ENCODE data around the gene NFIX. TPM values are rescaled to one million over a fixed set of nuclear protein-coding genes. Genes with fewer than 3 reads are reported as not detected.
"Not testable (repeated sequence)": the region's sequence is repeated elsewhere in the genome, so short reads cannot be mapped to it uniquely, and the experiment has no call there.

The NFIX gene
- total RNA-seq: 8.9 and 10.5 TPM in 2 replicates

- DNase-seq (ENCODE audit: low read depth in 2 of 2): peak; percentile 69 to 77
Observed at GRCh38 chr19:12994701-12995595, at the start of gene NFIX. Gene NFIX, plus strand, starts transcription at chr19:12995475. Its CDS starts 363 bp downstream, at chr19:12995838.

- DNase-seq (ENCODE audit: low read depth in 2 of 2): peak; percentile 99
Observed at GRCh38 chr19:12945479-12946091, 49.7 kb upstream of the NFIX start, which contains the start of gene RAD23A. Gene RAD23A, plus strand, starts transcription at chr19:12945862. Its CDS starts 87 bp downstream, at chr19:12945949.

- peak; percentile 88 for DNase-seq (ENCODE audit: low read depth in 2 of 2)
Observed at GRCh38 chr19:12946092-12946721, 49.1 kb upstream of the NFIX start.

- no peak for DNase-seq (ENCODE audit: low read depth in 2 of 2)
Observed at GRCh38 chr19:12946731-12947496, 48.4 kb upstream of the NFIX start.

GRCh38 chr19:12947702-12948611 lies 47.3 kb upstream of the NFIX start:
- no peak for DNase-seq (ENCODE audit: low read depth in 2 of 2)

- DNase-seq (ENCODE audit: low read depth in 2 of 2): no peak
Observed at GRCh38 chr19:12948612-12949362, 46.5 kb upstream of the NFIX start.

DNA sequence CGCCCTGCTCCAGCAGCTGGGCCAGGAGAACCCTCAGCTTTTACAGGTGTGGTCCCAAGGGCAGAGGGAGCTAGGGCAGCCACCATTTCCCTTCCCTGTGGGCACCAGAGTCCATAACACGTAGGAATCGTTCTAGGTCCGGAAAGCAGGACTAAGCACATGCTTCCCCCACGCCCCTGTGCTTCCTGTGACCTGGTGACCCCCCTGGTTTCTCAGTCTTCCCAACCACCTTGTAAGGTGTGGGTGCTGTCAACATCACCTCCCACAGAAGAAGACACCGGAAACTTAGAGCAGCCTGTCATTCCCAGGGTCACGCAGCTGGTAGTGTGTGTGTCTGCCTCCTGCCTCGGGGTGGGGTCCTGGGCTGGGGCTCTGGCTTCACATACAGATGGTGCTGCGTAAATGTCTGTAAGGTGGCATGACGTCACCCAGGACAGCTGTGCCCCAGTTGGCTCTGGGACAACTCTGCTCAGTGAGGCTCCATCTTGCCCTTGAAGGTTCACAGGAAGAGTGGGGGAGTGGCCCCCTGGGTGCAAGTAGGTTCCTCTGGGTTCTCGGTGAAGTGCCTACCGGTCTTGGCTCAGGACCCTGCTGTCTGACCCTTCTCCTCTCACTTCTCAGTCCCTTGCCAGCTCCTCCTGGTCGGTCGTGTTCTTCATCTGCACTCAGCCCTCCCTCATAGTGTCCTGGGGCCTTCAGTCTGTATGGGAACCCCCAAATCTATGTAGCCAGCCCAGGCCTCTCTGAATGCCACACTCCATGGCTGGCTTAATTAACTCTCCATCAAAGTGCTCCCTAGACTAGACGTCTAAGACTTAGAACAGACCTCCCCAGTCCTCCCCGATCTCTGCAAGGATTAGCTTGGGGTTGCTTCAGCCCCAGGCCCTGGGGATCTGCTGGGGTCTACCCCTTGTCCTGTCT lies 45.7 kb upstream of the NFIX start:
- DNase-seq (ENCODE audit: low read depth in 2 of 2): no peak

DNA sequence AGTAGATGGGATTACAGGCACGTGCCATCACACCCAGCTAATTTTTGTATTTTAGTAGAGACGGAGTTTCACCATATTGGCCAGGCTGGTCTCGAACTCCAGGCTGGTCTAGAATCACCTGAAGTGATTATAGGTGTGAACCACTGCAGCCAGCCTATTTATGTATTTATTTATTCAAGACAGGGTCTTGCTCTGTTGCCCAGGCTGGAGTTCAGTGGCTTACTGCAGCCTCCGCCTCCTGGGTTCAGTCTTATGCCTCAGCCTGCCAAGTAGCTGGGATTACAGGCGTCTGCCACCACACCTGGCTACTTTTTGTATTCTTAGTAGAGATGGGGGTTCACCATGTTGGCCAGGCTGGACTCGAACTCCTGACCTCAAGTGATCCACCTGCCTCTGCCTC lies 43.2 kb upstream of the NFIX start:
- DNase-seq (ENCODE audit: low read depth in 2 of 2): not testable (repeated sequence)

DNA sequence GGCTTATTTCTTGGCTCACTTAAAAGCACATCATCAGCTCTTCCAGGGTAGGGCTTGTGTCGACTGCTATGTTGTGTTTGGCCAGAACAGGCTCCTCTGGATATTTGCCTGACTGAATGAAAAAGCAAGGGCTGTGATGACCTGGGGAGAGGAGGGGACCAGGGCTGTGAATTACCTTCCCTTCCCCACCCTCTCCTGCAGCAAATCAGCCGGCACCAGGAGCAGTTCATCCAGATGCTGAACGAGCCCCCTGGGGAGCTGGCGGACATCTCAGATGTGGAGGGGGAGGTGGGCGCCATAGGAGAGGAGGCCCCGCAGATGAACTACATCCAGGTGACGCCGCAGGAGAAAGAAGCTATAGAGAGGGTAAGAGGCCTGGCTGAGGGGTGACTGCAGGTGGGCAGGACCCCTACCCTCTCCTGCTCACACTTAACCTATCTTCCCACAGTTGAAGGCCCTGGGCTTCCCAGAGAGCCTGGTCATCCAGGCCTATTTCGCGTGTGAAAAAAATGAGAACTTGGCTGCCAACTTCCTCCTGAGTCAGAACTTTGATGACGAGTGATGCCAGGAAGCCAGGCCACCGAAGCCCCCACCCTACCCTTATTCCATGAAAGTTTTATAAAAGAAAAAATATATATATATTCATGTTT lies 42.7 kb upstream of the NFIX start:
- peak; percentile 88 to 90 for DNase-seq (ENCODE audit: low read depth in 2 of 2)

DNA sequence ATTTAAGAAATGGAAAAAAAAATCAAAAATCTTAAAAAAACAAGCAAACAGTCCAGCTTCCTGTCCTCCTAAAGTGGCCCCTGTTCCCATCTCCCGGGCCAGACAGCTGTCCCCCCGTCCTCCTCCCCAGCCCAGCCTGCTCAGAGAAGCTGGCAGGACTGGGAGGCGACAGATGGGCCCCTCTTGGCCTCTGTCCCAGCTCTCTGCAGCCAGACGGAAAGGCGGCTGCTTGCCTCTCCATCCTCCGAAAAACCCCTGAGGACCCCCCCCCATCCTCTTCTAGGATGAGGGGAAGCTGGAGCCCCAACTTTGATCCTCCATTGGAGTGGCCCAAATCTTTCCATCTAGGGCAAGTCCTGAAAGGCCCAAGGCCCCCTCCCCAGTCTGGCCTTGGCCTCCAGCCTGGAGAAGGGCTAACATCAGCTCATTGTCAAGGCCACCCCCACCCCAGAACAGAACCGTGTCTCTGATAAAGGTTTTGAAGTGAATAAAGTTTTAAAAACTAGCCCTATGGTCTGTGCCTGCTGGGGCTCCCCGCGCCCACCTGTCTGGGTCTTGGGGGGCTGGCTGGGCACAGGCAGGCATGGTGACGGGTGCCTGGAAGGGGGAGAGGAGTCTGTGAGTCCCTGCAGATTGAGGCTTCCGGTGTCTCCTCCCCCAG lies 42.0 kb upstream of the NFIX start:
- DNase-seq (ENCODE audit: low read depth in 2 of 2): peak in 1 of 2 donors; percentile 61

DNA sequence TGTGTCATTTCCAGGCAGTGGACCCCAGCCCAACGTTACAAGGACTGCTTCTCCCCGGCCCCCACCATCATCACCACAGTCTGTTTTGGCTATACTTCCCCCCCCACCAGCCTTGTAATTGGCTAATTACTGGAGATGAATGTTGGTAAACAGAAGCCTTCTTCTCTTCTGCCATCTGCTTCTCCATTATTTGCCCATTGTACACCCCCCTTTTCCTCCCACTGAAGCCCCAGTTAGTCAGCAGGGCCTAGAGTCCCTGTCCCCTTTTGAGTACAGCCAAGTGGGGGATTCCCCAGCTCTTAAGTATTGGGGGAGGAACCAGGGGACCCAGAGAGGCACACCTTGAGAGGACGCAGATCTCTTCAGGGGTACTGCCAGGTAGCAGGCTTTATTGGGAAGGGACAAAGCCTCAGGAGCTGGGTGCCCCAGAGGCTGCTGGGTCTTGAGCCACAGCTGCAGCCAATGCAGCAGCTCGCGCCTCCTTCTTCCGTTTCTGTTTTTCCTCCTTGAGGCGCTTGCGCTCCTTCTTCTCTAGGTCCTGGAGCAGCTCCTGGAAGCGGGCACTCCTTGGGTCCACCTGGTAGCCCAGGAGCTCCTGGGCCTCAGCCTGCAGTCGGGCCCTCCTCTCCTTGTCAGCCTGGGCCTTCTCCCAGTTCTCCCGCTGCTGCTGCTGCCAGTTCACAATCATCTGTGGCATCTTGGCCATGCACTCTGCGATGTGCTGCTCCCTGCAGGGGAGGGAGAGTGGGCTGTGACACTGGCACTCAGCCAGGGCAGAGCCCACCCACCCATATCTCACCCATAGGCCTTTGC lies 41.3 kb upstream of the NFIX start:
- no peak for DNase-seq (ENCODE audit: low read depth in 2 of 2)

GRCh38 chr19:12954612-12954962 lies 40.7 kb upstream of the NFIX start:
- no peak for DNase-seq (ENCODE audit: low read depth in 2 of 2)

DNA sequence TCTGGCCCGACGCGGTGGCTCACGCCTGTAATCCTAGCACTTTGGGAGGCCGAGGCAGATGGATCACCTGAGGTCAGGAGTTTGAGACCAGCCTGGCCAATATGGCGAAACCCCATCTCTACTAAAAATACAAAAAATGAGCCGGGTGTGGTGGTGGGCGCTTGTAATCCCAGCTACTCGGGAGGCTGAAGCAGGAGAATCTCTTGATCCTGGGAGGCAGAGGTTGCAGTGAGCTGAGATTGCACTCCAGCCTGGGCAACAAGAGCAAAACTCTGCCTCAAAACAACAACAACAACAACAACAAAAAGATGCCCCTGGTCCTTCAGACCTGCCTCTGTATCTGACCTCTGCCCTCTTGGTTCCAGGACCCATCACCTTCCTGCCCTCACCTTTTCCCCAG lies 39.7 kb upstream of the NFIX start:
- DNase-seq (ENCODE audit: low read depth in 2 of 2): not testable (repeated sequence)

GRCh38 chr19:12955996-12956395 lies 39.3 kb upstream of the NFIX start:
- no peak for DNase-seq (ENCODE audit: low read depth in 2 of 2)

- DNase-seq (ENCODE audit: low read depth in 2 of 2): peak; percentile 76 to 86
Observed at GRCh38 chr19:12956446-12957388, 38.6 kb upstream of the NFIX start, which contains the start of gene GADD45GIP1. Gene GADD45GIP1, minus strand, starts transcription at chr19:12957223. Its CDS starts 11 bp downstream, at chr19:12957212.
